ENCODE measurements around the gene EXO1.
"Not testable (repeated sequence)": the region's sequence is repeated elsewhere in the genome, so short reads cannot be mapped to it uniquely, and the experiment has no call there.

EXO1 gene

GRCh38 chr1:241844593-241844992 lies 3.4 kb upstream of the EXO1 start:
- TF ChIP-seq, protein P1, sequence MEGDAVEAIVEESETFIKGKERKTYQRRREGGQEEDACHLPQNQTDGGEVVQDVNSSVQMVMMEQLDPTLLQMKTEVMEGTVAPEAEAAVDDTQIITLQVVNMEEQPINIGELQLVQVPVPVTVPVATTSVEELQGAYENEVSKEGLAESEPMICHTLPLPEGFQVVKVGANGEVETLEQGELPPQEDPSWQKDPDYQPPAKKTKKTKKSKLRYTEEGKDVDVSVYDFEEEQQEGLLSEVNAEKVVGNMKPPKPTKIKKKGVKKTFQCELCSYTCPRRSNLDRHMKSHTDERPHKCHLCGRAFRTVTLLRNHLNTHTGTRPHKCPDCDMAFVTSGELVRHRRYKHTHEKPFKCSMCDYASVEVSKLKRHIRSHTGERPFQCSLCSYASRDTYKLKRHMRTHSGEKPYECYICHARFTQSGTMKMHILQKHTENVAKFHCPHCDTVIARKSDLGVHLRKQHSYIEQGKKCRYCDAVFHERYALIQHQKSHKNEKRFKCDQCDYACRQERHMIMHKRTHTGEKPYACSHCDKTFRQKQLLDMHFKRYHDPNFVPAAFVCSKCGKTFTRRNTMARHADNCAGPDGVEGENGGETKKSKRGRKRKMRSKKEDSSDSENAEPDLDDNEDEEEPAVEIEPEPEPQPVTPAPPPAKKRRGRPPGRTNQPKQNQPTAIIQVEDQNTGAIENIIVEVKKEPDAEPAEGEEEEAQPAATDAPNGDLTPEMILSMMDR (IDR thresholded peaks at IDR 0.05; ENCODE audit: low read depth, low read length): no peak
- H3K4me3 ChIP-seq (ENCODE audit: low read depth, low read length): no peak overlapping the region

GRCh38 chr1:241846375-241846774 lies 1.6 kb upstream of the EXO1 start:
- TF ChIP-seq, protein P1 (IDR thresholded peaks at IDR 0.05; ENCODE audit: low read depth, low read length): no peak
- H3K4me3 ChIP-seq (ENCODE audit: low read depth, low read length): no peak overlapping the region

- TF ChIP-seq, protein P1 (IDR thresholded peaks at IDR 0.05; ENCODE audit: low read depth, low read length): no peak
- peak overlapping the region; percentile 93 for H3K4me3 ChIP-seq (ENCODE audit: low read depth, low read length)
Observed at GRCh38 chr1:241846862-241847539, 1.0 kb upstream of the EXO1 start.

- H3K4me3 ChIP-seq (ENCODE audit: low read depth, low read length): peak overlapping the region; percentile 93
- TF ChIP-seq, protein P1 (IDR thresholded peaks at IDR 0.05; ENCODE audit: low read depth, low read length): no peak
Observed at GRCh38 chr1:241847540-241847795, 536 bp upstream of the EXO1 start.

- TF ChIP-seq, protein P1 (IDR thresholded peaks at IDR 0.05; ENCODE audit: low read depth, low read length): no peak
- H3K4me3 ChIP-seq (ENCODE audit: low read depth, low read length): peak overlapping the region; percentile 93
Observed at GRCh38 chr1:241848686-241849344, 811 bp downstream of the EXO1 start.

DNA sequence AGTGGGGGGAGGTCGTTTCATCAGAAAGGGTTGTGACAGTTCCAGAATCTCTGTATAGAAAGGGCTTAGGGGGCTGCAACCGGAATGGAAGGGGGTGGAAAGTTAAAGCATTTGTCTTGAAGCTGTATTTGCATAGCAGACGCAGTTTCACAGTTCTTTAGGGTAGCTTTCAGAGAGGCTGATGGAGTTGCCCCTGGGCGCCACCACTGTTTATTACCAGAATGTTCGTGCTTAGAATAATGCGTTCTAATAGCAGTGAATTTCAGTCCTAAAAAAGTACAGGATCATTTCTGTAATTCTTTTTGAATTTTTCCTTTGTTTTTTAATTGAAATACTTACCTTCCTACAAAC lies 1.3 kb downstream of the EXO1 start:
- TF ChIP-seq, protein P1 (IDR thresholded peaks at IDR 0.05; ENCODE audit: low read depth, low read length): no peak
- H3K4me3 ChIP-seq (ENCODE audit: low read depth, low read length): peak overlapping the region; percentile 93

DNA sequence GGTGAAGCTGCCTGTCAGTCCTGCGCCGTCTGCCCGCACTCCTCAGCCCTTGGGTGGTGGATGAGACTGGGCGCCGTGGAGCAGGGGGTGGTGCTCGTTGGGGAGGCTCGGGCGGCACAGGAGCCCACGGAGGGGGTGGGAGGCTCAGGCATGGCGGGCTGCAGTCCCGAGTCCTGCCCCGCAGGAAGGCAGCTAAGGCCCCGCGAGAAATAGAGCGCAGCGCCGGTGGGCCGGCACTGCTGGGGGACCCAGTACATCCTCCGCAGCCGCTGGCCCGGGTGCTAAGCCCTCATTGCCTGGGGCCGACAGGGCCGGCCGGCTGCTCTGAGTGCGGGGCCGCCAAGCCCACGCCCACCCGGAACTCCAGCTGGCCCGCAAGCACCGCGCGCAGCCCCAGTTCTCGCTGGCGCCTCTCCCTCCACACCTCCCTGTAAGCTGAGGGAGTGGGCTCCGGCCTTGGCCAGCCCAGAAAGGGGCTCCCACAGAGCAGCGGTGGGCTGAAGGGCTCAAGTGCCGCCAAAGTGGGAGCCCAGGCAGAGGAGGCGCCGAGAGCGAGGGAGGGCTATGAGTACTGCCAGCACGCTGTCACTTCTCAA lies 7.6 kb downstream of the EXO1 start:
- H3K4me3 ChIP-seq (ENCODE audit: low read depth, low read length): not testable (repeated sequence)
